GM18507 (cell line): ENCODE results near the gene TTYH2.
"Not testable (repeated sequence)": the region's sequence is repeated elsewhere in the genome, so short reads cannot be mapped to it uniquely, and the experiment has no call there.

Source experiments
- DNase-seq: peaks from one replicate; pipeline ENCODE4 v3.0.0; 2011; ENCODE audit warnings: low read depth; ENCODE audit not compliant: insufficient read length; ENCODE audit errors: extremely low spot score
- FAIRE-seq: peaks from 2 replicates; lab custom pipeline; 2011; peaks lifted over from hg19 to GRCh38; lab: Jason Lieb, UNC

TTYH2 gene

GRCh38 chr17:74276051-74276476, 62.7 kb downstream of the TTYH2 start:
- DNase-seq (no peak), FAIRE-seq (no peak)

- FAIRE-seq = no peak
- no peak for DNase-seq
Observed at GRCh38 chr17:74276541-74277009, 63.2 kb downstream of the TTYH2 start.

GRCh38 chr17:74277935-74278334, 64.6 kb downstream of the TTYH2 start:
- no peak for FAIRE-seq

GRCh38 chr17:74279617-74280016, 66.2 kb downstream of the TTYH2 start:
- not testable (repeated sequence) for DNase-seq, FAIRE-seq

More at GRCh38 chr17:74277935-74278334, 64.6 kb downstream of the TTYH2 start:
- no peak for DNase-seq

GRCh38 chr17:74280093-74280513, 66.7 kb downstream of the TTYH2 start:
- FAIRE-seq = peak; percentile 91
- DNase-seq = no peak

- FAIRE-seq (no peak), DNase-seq (no peak)
Observed at GRCh38 chr17:74281799-74282198, 68.4 kb downstream of the TTYH2 start.

- FAIRE-seq, DNase-seq: not testable (repeated sequence)
Observed at GRCh38 chr17:74282274-74282586, 68.9 kb downstream of the TTYH2 start.

GRCh38 chr17:74282587-74283370, 69.4 kb downstream of the TTYH2 start:
- no peak for DNase-seq
- FAIRE-seq = no peak

GRCh38 chr17:74283371-74283673, 70.0 kb downstream of the TTYH2 start:
- DNase-seq = no peak
- FAIRE-seq = no peak

- DNase-seq (no peak), FAIRE-seq (no peak)
Observed at GRCh38 chr17:74287031-74287602, 73.7 kb downstream of the TTYH2 start.

- FAIRE-seq = no peak
Observed at GRCh38 chr17:74288785-74289184, 75.4 kb downstream of the TTYH2 start.

GRCh38 chr17:74289688-74290087, 76.3 kb downstream of the TTYH2 start:
- DNase-seq = no peak
- FAIRE-seq = no peak

More at GRCh38 chr17:74288785-74289184, 75.4 kb downstream of the TTYH2 start:
- DNase-seq = no peak

- DNase-seq = no peak
- FAIRE-seq = no peak
Observed at GRCh38 chr17:74290340-74290739, 77.0 kb downstream of the TTYH2 start.

- no peak for FAIRE-seq
Observed at GRCh38 chr17:74292495-74292894, 79.1 kb downstream of the TTYH2 start.

GRCh38 chr17:74295625-74296547, 82.5 kb downstream of the TTYH2 start:
- no peak for DNase-seq
- FAIRE-seq = no peak

More at GRCh38 chr17:74292495-74292894, 79.1 kb downstream of the TTYH2 start:
- no peak for DNase-seq

- no peak for DNase-seq
- FAIRE-seq = no peak
Observed at GRCh38 chr17:74296548-74296936, 83.2 kb downstream of the TTYH2 start.

GRCh38 chr17:74297941-74298340, 84.6 kb downstream of the TTYH2 start:
- DNase-seq (no peak), FAIRE-seq (no peak)

GRCh38 chr17:74298778-74299177, 85.4 kb downstream of the TTYH2 start:
- no peak for FAIRE-seq
- DNase-seq = no peak

- DNase-seq (no peak), FAIRE-seq (no peak)
Observed at GRCh38 chr17:74299226-74300009, 86.0 kb downstream of the TTYH2 start.
